ENCODE data around the gene SLC25A10.

Gene SLC25A10

GRCh38 chr17:81705518-81706231 lies 6.4 kb upstream of the SLC25A10 start:
- H3K4me3 ChIP-seq (replicated peaks; ENCODE audit: low read depth, low read length), result no peak overlapping the region
- no peak for TF ChIP-seq CTCF (IDR thresholded peaks at IDR 0.05; ENCODE audit: insufficient read depth, low read length, poor library complexity, severe bottlenecking)
- peaks cover 39% of the 10 kb centered on the region for H3K36me3 ChIP-seq (ENCODE audit: control insufficient read depth, insufficient read depth, low read length)
- DNase-seq (ENCODE audit: extremely low read depth, insufficient read length), result no peak
- H3K27me3 ChIP-seq (replicated peaks; ENCODE audit: control insufficient read depth, insufficient read depth, low read length), result no peaks in the 10 kb centered on the region

- no peak overlapping the region for H3K4me3 ChIP-seq (replicated peaks; ENCODE audit: low read depth, low read length)
- no peak for TF ChIP-seq CTCF (IDR thresholded peaks at IDR 0.05; ENCODE audit: insufficient read depth, low read length, poor library complexity, severe bottlenecking)
- H3K36me3 ChIP-seq (ENCODE audit: control insufficient read depth, insufficient read depth, low read length), result peaks cover 34% of the 10 kb centered on the region
- H3K27me3 ChIP-seq (replicated peaks; ENCODE audit: control insufficient read depth, insufficient read depth, low read length), result no peaks in the 10 kb centered on the region
- no peak for DNase-seq (ENCODE audit: extremely low read depth, insufficient read length)
Observed at GRCh38 chr17:81706232-81706611, 5.9 kb upstream of the SLC25A10 start.

GRCh38 chr17:81706757-81707624 lies 5.1 kb upstream of the SLC25A10 start:
- Histone ChIP-seq H3K27me3 (replicated peaks; ENCODE audit: control insufficient read depth, insufficient read depth, low read length) (no peaks in the 10 kb centered on the region), H3K4me3 (replicated peaks; ENCODE audit: low read depth, low read length) (no peak overlapping the region), H3K36me3 (ENCODE audit: control insufficient read depth, insufficient read depth, low read length) (peaks cover 29% of the 10 kb centered on the region)
- peak; percentile 24 for DNase-seq (ENCODE audit: extremely low read depth, insufficient read length)
- TF ChIP-seq CTCF (IDR thresholded peaks at IDR 0.05; ENCODE audit: insufficient read depth, low read length, poor library complexity, severe bottlenecking), result no peak

GRCh38 chr17:81707725-81708646 lies 4.1 kb upstream of the SLC25A10 start:
- peaks cover 29% of the 10 kb centered on the region for H3K36me3 ChIP-seq (ENCODE audit: control insufficient read depth, insufficient read depth, low read length)
- no peak for TF ChIP-seq CTCF (IDR thresholded peaks at IDR 0.05; ENCODE audit: insufficient read depth, low read length, poor library complexity, severe bottlenecking)
- no peak overlapping the region for H3K4me3 ChIP-seq (replicated peaks; ENCODE audit: low read depth, low read length)
- H3K27me3 ChIP-seq (replicated peaks; ENCODE audit: control insufficient read depth, insufficient read depth, low read length), result no peaks in the 10 kb centered on the region
- DNase-seq (ENCODE audit: extremely low read depth, insufficient read length), result peak; percentile 15

- H3K4me3 ChIP-seq (replicated peaks; ENCODE audit: low read depth, low read length), result no peak overlapping the region
- peaks cover 29% of the 10 kb centered on the region for H3K36me3 ChIP-seq (ENCODE audit: control insufficient read depth, insufficient read depth, low read length)
- TF ChIP-seq CTCF (IDR thresholded peaks at IDR 0.05; ENCODE audit: insufficient read depth, low read length, poor library complexity, severe bottlenecking), result no peak
- no peaks in the 10 kb centered on the region for H3K27me3 ChIP-seq (replicated peaks; ENCODE audit: control insufficient read depth, insufficient read depth, low read length)
- DNase-seq (ENCODE audit: extremely low read depth, insufficient read length), result peak; percentile 26
Observed at GRCh38 chr17:81708739-81709185, 3.3 kb upstream of the SLC25A10 start.

Measured in GM06990 (cell line).